HCT116 (cell line): ENCODE measurements around the gene SIL1. TPM values are rescaled to one million over a fixed set of nuclear protein-coding genes. Genes with fewer than 3 reads are reported as not detected.

Source experiments
- ATAC-seq: fragments of 200-7000 bp; cut with Tn5 transposase; 2 replicates; pipeline ENCODE4 v1.9.1; 2020; ENCODE audit warnings: mild to moderate bottlenecking, moderate library complexity
- BruUV-seq: library from RNA; stranded (reverse); fragments of 400-500 nt; replicated peaks from 2 replicates; lab custom pipeline; 2021; lab: Mats Ljungman, UMichigan
- CTCF ChIA-PET: fragments of 300-600 bp; sonication (Branson Sonifier 250); formaldehyde crosslinking; loops from one replicate; lab custom pipeline; 2021; ENCODE audit warnings: antibody characterized with exemption; lab: Charles Lee
- POLR2A ChIA-PET: fragments of 300-600, 350-600 bp; sonication (Branson Sonifier 250); formaldehyde crosslinking; loops from one replicate; lab custom pipeline; 2021; ENCODE audit warnings: antibody characterized with exemption; lab: Charles Lee
- RAD21 ChIA-PET, 2 experiments: fragments of 300-600 bp; sonication (Branson Sonifier 250); formaldehyde crosslinking; loops; one replicate each; lab custom pipeline; 2023; ENCODE audit warnings: low total read pairs in 2 of 2; ENCODE audit not compliant: uncharacterized antibody in 2 of 2, unreplicated experiment in 2 of 2, low non-redundant PET in 1 of 2; lab: Charles Lee
- DNase-seq: peaks from one replicate; pipeline ENCODE4 v3.0.0-alpha.2; 2010; ENCODE audit warnings: low read depth, low spot score
- H2AFZ ChIP-seq: fragments of 200-600 bp; shearing (Covaris generic), sonication (generic); 2 replicates; pipeline ENCODE4 v1.6.1; 2017; ENCODE audit warnings: low read depth, mixed run types, mixed read lengths, antibody characterized with exemption, low read length; ENCODE audit not compliant: poor library complexity, severe bottlenecking
- H3K27ac ChIP-seq: 2 replicates; pipeline ENCODE4 v1.5.1; 2012; ENCODE audit warnings: low read depth, low read length
- H3K27me3 ChIP-seq: fragments of 200-600 bp; sonication (generic); 2 replicates; pipeline ENCODE4 v1.6.1; 2016; ENCODE audit warnings: mixed run types, low read length, mixed read lengths; ENCODE audit not compliant: insufficient read depth
- H3K36me3 ChIP-seq, 2 experiments: fragments of 200-500 bp in 1 of 2; fragments of 200-600 bp in 1 of 2; sonication (Bioruptor generic) in 1 of 2; sonication (generic) in 1 of 2; 2 replicates each; pipeline versions ENCODE4 v1.5.1 to v1.6.1; 2014 to 2016; ENCODE audit warnings: low read length in 2 of 2, inconsistent platforms in 1 of 2, mixed read lengths in 1 of 2, mixed run types in 1 of 2; ENCODE audit not compliant: insufficient read depth in 2 of 2, control insufficient read depth in 1 of 2
- H3K4me1 ChIP-seq, 2 experiments: fragments of 200-600 bp in 1 of 2; sonication (generic) in 1 of 2; 2 replicates each; pipeline versions ENCODE4 v1.5.1 to v1.6.1; 2012 to 2017; ENCODE audit warnings: low read length in 2 of 2, inconsistent platforms in 1 of 2, mild to moderate bottlenecking in 1 of 2, mixed read lengths in 1 of 2, mixed run types in 1 of 2, moderate library complexity in 1 of 2; ENCODE audit not compliant: insufficient read depth in 2 of 2, control insufficient read depth in 1 of 2
- H3K4me2 ChIP-seq: fragments of 200-600 bp; sonication (generic); 2 replicates; pipeline ENCODE4 v1.6.1; 2017; ENCODE audit warnings: mixed run types, low read length, mixed read lengths
- H3K4me3 ChIP-seq, 2 experiments: fragments of 200-600 bp in 1 of 2; sonication (generic) in 1 of 2; replicated peaks in 1 of 2; 2 replicates each; pipeline ENCODE4 v1.5.1; 2011 to 2016; ENCODE audit warnings: low read length in 2 of 2, control low read depth in 1 of 2, low read depth in 1 of 2, mild to moderate bottlenecking in 1 of 2, mixed read lengths in 1 of 2, mixed run types in 1 of 2
- H3K79me2 ChIP-seq: fragments of 200-600 bp; sonication (generic); 2 replicates; pipeline ENCODE4 v1.6.1; 2017; ENCODE audit warnings: mild to moderate bottlenecking, mixed run types, low read length, moderate library complexity, mixed read lengths; ENCODE audit not compliant: insufficient read depth
- H3K9ac ChIP-seq: fragments of 200-600 bp; sonication (generic); 2 replicates; pipeline ENCODE4 v1.6.1; 2016; ENCODE audit warnings: low read length, mixed read lengths
- H3K9me2 ChIP-seq: fragments of 200-600 bp; sonication (generic), shearing (Covaris generic); 2 replicates; pipeline ENCODE4 v1.6.1; 2017; ENCODE audit warnings: mixed run types, mild to moderate bottlenecking, moderate library complexity; ENCODE audit not compliant: insufficient read depth
- H3K9me3 ChIP-seq, 2 experiments: fragments of 200-500 bp in 1 of 2; fragments of 200-600 bp in 1 of 2; sonication (Bioruptor generic) in 1 of 2; sonication (generic) in 1 of 2; 2 replicates each; pipeline ENCODE4 v1.6.1; 2014 to 2017; ENCODE audit warnings: low read length in 2 of 2, mixed read lengths in 2 of 2, inconsistent platforms in 1 of 2, low read depth in 1 of 2, mild to moderate bottlenecking in 1 of 2, mixed run types in 1 of 2, moderate library complexity in 1 of 2; ENCODE audit not compliant: control insufficient read depth in 1 of 2, insufficient read depth in 1 of 2
- H4K20me1 ChIP-seq: fragments of 200-600 bp; sonication (generic), shearing (Covaris generic); 2 replicates; pipeline ENCODE4 v1.6.1; 2017; ENCODE audit warnings: mixed run types, mild to moderate bottlenecking, moderate library complexity; ENCODE audit not compliant: insufficient read depth
- CEBPB ChIP-seq: IDR thresholded peaks from 2 replicates; pipeline ENCODE4 v1.6.1; 2012; ENCODE audit warnings: low read depth
- EGR1 ChIP-seq: IDR thresholded peaks from 2 replicates; pipeline ENCODE4 v1.6.1; 2012; ENCODE audit warnings: low read depth
- ELF1 ChIP-seq: IDR thresholded peaks from 2 replicates; pipeline ENCODE4 v1.6.1; 2012; ENCODE audit warnings: low read depth, borderline replicate concordance
- JUND ChIP-seq: IDR thresholded peaks from 2 replicates; pipeline ENCODE4 v1.6.1; 2012
- POLR2A ChIP-seq: IDR thresholded peaks from 2 replicates; pipeline ENCODE4 v1.7.0; 2011; ENCODE audit warnings: borderline replicate concordance; ENCODE audit not compliant: insufficient read depth, insufficient read length; ENCODE audit errors: extremely low read depth
- POLR2AphosphoS5 ChIP-seq: IDR thresholded peaks from 2 replicates; pipeline ENCODE4 v1.6.1; 2011; ENCODE audit warnings: mild to moderate bottlenecking, low read depth, low read length, moderate library complexity
- RAD21 ChIP-seq: IDR thresholded peaks from 2 replicates; pipeline ENCODE4 v1.6.1; 2012; ENCODE audit warnings: low read depth, mild to moderate bottlenecking
- SIN3A ChIP-seq: IDR thresholded peaks from 2 replicates; pipeline ENCODE4 v1.6.1; 2012; ENCODE audit warnings: low read depth
- SRF ChIP-seq: IDR thresholded peaks from 2 replicates; pipeline ENCODE4 v1.6.1; 2012; ENCODE audit warnings: low read depth
- TCF7L2 ChIP-seq: IDR thresholded peaks from 2 replicates; pipeline ENCODE4 v1.7.0; 2011; ENCODE audit warnings: borderline replicate concordance, inconsistent platforms; ENCODE audit not compliant: insufficient read depth, insufficient read length; ENCODE audit errors: extremely low read depth
- ZNF274 ChIP-seq: fragments of 200-500 bp; sonication (Bioruptor generic); IDR thresholded peaks from 2 replicates; pipeline ENCODE4 v1.6.1; 2014; ENCODE audit warnings: mild to moderate bottlenecking, low read depth, low read length, inconsistent platforms
- intact Hi-C: fragments of 100-400 bp; cut with micrococcal nuclease; formaldehyde crosslinking; loops from 2 replicates; pipeline ENCODE4 v1.10.0; 2022
- total RNA-seq: library from RNA; stranded (reverse); gene quantifications from one replicate; pipeline ENCODE4 v1.2.1, GENCODE V29; 2021; ENCODE audit not compliant: unreplicated experiment
- TF ChIP-seq, protein P1 (sequence below), 3 experiments: fragments of 200-600 bp in 1 of 3; sonication (generic) in 1 of 3; IDR thresholded peaks in 2 of 3; conservative IDR thresholded peaks in 1 of 3; 2 replicates each; pipeline ENCODE4 v1.5.1; 2012 to 2017; ENCODE audit warnings: low read depth in 2 of 3, low read length in 2 of 3, antibody characterized with exemption in 1 of 3, borderline replicate concordance in 1 of 3, control low read depth in 1 of 3, mild to moderate bottlenecking in 1 of 3, mixed read lengths in 1 of 3, mixed run types in 1 of 3, moderate library complexity in 1 of 3; ENCODE audit not compliant: insufficient read depth in 1 of 3
- TF ChIP-seq, protein P2 (sequence below): IDR thresholded peaks from 2 replicates; pipeline ENCODE4 v1.6.1; 2011; ENCODE audit warnings: mild to moderate bottlenecking, low read length, moderate library complexity; ENCODE audit not compliant: insufficient replicate concordance; ENCODE audit errors: extremely low read depth

SIL1 gene
- total RNA-seq, 1 experiment from 2014 or later: 34.0 TPM

DNA sequence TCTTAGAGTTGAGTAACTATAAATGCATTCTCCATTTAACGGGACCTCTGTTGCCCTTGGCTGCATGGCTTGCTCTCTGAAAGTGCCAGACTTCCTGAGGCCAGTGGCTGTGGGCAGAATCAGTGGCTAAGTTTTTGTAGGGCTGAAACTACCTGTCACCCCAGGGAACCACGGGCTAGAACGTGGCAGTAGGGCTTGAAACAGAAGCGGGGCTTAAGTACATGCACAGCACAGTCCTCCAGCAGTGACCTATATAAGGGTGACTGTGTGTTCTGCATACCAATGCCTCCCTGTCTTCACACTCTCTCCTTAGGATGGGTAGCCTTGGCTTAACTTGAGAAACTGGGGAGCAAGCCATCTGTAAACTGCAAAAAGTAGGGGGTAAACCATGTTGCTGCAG is 279.5 kb downstream of the SIL1 start:
- no peak for DNase-seq
- CTCF ChIA-PET: no interaction called here
- Histone ChIP-seq H3K4me1 (peaks cover 0 to 6% of the 10 kb centered on the region in 2 experiments; a peak in 1 of 4 replicates), H3K36me3 (no peaks in the 10 kb centered on the region; a peak in 1 of 4 replicates), H3K4me2 (no peak overlapping the region), H4K20me1 (no peaks in the 10 kb centered on the region; the same call in 1 of the 2 replicates), H3K27ac (no peak overlapping the region), H3K4me3 (no peak overlapping the region), H3K9ac (no peak overlapping the region), H2AFZ (no peak overlapping the region), H3K9me3 (no peaks in the 10 kb centered on the region), H3K27me3 (no peaks in the 10 kb centered on the region), H3K79me2 (no peaks in the 10 kb centered on the region), H3K9me2 (no peaks in the 10 kb centered on the region)
- TF ChIP-seq, protein P1, sequence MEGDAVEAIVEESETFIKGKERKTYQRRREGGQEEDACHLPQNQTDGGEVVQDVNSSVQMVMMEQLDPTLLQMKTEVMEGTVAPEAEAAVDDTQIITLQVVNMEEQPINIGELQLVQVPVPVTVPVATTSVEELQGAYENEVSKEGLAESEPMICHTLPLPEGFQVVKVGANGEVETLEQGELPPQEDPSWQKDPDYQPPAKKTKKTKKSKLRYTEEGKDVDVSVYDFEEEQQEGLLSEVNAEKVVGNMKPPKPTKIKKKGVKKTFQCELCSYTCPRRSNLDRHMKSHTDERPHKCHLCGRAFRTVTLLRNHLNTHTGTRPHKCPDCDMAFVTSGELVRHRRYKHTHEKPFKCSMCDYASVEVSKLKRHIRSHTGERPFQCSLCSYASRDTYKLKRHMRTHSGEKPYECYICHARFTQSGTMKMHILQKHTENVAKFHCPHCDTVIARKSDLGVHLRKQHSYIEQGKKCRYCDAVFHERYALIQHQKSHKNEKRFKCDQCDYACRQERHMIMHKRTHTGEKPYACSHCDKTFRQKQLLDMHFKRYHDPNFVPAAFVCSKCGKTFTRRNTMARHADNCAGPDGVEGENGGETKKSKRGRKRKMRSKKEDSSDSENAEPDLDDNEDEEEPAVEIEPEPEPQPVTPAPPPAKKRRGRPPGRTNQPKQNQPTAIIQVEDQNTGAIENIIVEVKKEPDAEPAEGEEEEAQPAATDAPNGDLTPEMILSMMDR (IDR thresholded peaks at IDR 0.05 in 2 of 3, conservative IDR thresholded peaks at IDR 0.05 in 1 of 3; ENCODE audit: borderline replicate concordance in 1 of 3, insufficient read depth in 1 of 3, low read depth in 2 of 3, low read length in 2 of 3): no peak
- no peak for TF ChIP-seq TCF7L2
- TF ChIP-seq JUND: no peak
- TF ChIP-seq RAD21: no peak
- no TSS peak for BruUV-seq
- RAD21 ChIA-PET: no interaction called here
- intact Hi-C loops: no loop called here
- ATAC-seq: no peak
- POLR2A ChIA-PET: no interaction called here

DNA sequence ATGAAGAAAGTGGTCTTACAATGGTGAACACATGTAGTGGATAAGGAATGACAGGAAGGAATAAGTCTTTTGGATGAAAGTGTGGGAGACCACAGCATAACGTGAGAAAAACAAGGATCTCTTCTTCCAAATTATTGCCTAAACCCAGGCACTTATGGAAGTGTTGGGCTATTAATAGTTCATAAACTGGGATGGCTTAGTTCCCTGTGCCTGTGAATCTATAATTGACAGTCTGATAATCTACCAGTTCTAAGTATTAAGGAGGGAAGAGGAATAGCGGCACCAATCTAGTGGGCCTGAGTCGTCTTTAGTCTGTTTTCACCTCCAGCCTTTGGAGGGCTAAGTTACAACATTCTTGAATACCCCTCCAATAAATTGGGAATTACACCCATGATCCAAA is 283.8 kb downstream of the SIL1 start:
- RAD21 ChIA-PET: no interaction called here
- Histone ChIP-seq H3K27me3 (no peaks in the 10 kb centered on the region), H3K9me3 (no peaks in the 10 kb centered on the region), H3K4me1 (no peaks in the 10 kb centered on the region), H3K4me3 (no peak overlapping the region), H3K9ac (no peak overlapping the region), H3K79me2 (no peaks in the 10 kb centered on the region; the same call in 1 of the 2 replicates), H3K27ac (no peak overlapping the region), H3K4me2 (no peak overlapping the region), H4K20me1 (no peaks in the 10 kb centered on the region), H2AFZ (no peak overlapping the region), H3K36me3 (peaks cover 0 to 2% of the 10 kb centered on the region in 2 experiments; a peak in 1 of 4 replicates), H3K9me2 (no peaks in the 10 kb centered on the region)
- no peak for ATAC-seq
- intact Hi-C loops: no loop called here
- POLR2A ChIA-PET: no interaction called here
- CTCF ChIA-PET: no interaction called here
- no peak for DNase-seq
- BruUV-seq: no TSS peak
- TF ChIP-seq, protein P1 (IDR thresholded peaks at IDR 0.05 in 2 of 3, conservative IDR thresholded peaks at IDR 0.05 in 1 of 3; ENCODE audit: borderline replicate concordance in 1 of 3, insufficient read depth in 1 of 3, low read depth in 2 of 3, low read length in 2 of 3): no peak
- TF ChIP-seq CEBPB: no peak
- TF ChIP-seq ELF1: no peak
- no peak for TF ChIP-seq POLR2A
- no peak for TF ChIP-seq SRF
- TF ChIP-seq SIN3A: no peak
- TF ChIP-seq ZNF274: no peak
- no peak for TF ChIP-seq JUND
- no peak for TF ChIP-seq EGR1
- no peak for TF ChIP-seq POLR2AphosphoS5
- TF ChIP-seq, protein P2, sequence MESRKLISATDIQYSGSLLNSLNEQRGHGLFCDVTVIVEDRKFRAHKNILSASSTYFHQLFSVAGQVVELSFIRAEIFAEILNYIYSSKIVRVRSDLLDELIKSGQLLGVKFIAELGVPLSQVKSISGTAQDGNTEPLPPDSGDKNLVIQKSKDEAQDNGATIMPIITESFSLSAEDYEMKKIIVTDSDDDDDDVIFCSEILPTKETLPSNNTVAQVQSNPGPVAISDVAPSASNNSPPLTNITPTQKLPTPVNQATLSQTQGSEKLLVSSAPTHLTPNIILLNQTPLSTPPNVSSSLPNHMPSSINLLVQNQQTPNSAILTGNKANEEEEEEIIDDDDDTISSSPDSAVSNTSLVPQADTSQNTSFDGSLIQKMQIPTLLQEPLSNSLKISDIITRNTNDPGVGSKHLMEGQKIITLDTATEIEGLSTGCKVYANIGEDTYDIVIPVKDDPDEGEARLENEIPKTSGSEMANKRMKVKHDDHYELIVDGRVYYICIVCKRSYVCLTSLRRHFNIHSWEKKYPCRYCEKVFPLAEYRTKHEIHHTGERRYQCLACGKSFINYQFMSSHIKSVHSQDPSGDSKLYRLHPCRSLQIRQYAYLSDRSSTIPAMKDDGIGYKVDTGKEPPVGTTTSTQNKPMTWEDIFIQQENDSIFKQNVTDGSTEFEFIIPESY: no peak
